Skin epidermis (tissue), 12 donors: Measurements from ENCODE around the gene DIS3L2.

Source experiments
- H3K27ac ChIP-seq, 21 experiments: fragments of 200-600 bp; sonication (generic) in 11 of 21; one replicate each; pipeline ENCODE4 v1.5.0; 2020; ENCODE audit warnings: mild to moderate bottlenecking in 3 of 21, inconsistent platforms in 2 of 21, moderate library complexity in 2 of 21
- H3K4me3 ChIP-seq, 7 experiments: fragments of 200-600 bp; sonication (generic) in 2 of 7; one replicate each; pipeline ENCODE4 v1.5.0; 2020; ENCODE audit warnings: inconsistent platforms in 2 of 7, mild to moderate bottlenecking in 2 of 7, moderate library complexity in 1 of 7

DIS3L2 gene

GRCh38 chr2:231947694-231948093 is 13.8 kb upstream of the DIS3L2 start:
- no peak overlapping the region for H3K27ac ChIP-seq
- H3K4me3 ChIP-seq, result no peak overlapping the region

- Histone ChIP-seq H3K27ac (no peak overlapping the region), H3K4me3 (no peak overlapping the region)
These were observed 10.0 kb upstream of the DIS3L2 start for GRCh38 chr2:231951452-231952035.

- Histone ChIP-seq H3K4me3 (no peak overlapping the region), H3K27ac (no peak overlapping the region)
These were observed 5.6 kb upstream of the DIS3L2 start for GRCh38 chr2:231955758-231956472.

- H3K27ac ChIP-seq, result no peak overlapping the region
- no peak overlapping the region for H3K4me3 ChIP-seq
These were observed 3.4 kb upstream of the DIS3L2 start for GRCh38 chr2:231957913-231958763.

GRCh38 chr2:231960810-231961348 is 634 bp upstream of the DIS3L2 start:
- Histone ChIP-seq H3K27ac (peak overlapping the region in 20 of 21 experiments; percentile 79 to 98 (median 90)), H3K4me3 (peak overlapping the region; percentile 70 to 97 (median 86))

DNA sequence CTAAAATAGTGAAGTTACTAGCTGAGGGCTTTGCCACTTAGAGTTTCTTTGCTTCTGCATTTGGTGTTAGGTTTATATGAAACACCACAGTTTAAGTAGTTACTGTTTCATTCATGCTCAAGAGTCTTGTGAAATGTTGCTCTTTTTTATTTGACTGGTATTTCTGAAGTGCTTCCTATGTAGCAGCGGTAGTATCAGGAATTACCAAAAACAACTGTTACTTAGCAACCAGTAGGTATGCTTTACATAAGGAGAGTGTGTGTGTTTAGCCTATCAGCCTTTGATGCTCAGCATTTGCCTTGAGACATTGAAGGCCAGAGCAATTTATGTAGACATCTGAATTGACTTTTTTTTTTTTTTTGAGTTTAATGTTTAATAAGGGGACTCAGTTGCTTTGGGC is 3.6 kb downstream of the DIS3L2 start:
- Histone ChIP-seq H3K27ac (no peak overlapping the region), H3K4me3 (no peak overlapping the region)

- Histone ChIP-seq H3K27ac (no peak overlapping the region), H3K4me3 (no peak overlapping the region)
These were observed 5.4 kb downstream of the DIS3L2 start for GRCh38 chr2:231966886-231967285.

GRCh38 chr2:231968820-231969219 is 7.3 kb downstream of the DIS3L2 start:
- no peak overlapping the region for H3K27ac ChIP-seq

GRCh38 chr2:231970461-231970860 is 8.9 kb downstream of the DIS3L2 start:
- Histone ChIP-seq H3K27ac (no peak overlapping the region), H3K4me3 (no peak overlapping the region)

More at GRCh38 chr2:231968820-231969219, 7.3 kb downstream of the DIS3L2 start:
- H3K4me3 ChIP-seq, result no peak overlapping the region

DNA sequence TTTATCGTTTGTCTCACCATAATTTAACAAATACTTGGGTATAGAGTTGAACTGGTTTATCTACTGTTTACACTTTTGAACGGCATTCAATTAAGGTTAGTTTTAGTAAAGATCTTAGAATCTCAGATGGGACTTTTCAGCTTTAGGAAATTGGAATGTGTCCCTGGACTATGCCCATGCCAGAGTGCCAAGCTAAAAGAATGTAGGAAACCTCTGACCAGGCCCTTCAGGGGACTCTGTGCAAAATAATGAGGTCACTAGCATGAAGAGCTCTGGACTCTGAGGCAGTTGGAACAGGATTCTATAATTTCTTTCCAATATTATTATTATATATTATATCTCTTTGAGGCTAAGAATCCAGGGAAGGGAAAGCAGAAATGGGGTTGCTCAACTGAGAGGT is 13.5 kb downstream of the DIS3L2 start:
- Histone ChIP-seq H3K27ac (no peak overlapping the region), H3K4me3 (no peak overlapping the region)

DNA sequence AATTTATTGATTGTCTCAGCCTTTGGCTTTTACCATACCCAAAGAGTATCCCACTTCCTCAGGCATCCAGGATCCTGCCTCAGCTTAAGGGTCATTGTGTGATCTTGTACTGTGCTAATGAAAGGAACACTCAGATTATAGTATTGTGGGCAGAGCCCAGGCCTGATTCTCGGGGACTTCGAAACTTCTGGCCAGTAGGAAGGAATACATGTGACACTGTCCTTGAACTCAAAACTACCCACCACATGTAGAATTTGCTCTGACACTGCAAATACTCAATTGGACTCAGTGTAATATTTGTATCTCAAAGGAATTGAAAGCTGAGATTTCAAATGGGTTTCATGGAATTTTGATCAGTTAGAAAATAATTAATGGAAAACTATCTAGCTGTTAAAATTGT is 15.9 kb downstream of the DIS3L2 start:
- no peak overlapping the region for H3K27ac ChIP-seq
- no peak overlapping the region for H3K4me3 ChIP-seq

DNA sequence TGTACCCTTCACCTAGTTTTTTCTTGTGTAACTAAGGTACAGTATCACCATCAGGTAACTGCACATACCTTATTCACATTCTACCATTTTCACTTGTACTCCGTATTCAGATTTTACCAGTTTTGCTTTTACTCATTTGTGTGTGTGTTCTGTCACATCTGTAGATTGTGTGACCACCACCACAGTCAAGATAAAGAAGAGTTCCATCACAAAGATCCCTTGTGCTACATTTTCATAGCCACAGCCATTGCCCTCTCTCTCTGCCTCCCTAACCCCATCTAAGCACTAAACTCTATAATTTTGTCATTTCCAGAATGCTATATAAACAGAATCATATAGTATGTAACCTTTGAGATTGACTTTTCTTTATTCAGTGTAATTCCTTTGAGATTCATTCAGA is 23.5 kb downstream of the DIS3L2 start:
- H3K27ac ChIP-seq, result no peak overlapping the region
- no peak overlapping the region for H3K4me3 ChIP-seq

DNA sequence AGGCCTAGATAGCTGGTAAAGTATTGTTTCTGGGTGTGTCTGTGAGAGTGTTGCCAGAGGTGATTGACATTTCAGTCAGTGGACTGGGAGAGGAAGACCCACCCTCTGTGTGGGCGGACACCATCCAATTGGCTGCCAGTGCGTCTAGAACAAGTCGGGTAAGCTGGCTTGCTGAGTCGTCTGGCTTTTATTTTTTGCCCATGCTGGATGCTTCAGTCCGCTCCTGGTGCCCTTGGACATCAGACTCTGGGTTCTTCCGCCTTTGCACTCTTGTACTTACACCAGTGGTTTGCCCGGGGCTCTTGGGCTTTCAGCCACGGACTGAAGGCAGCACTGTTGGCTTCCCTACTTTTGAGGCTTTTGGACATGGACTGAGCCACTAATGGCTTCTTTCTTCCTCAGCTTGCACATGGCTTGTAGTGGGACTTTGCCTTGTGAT is 24.3 kb downstream of the DIS3L2 start:
- Histone ChIP-seq H3K27ac (no peak overlapping the region), H3K4me3 (peak overlapping the region in 1 of 7 experiments; percentile 10)

DNA sequence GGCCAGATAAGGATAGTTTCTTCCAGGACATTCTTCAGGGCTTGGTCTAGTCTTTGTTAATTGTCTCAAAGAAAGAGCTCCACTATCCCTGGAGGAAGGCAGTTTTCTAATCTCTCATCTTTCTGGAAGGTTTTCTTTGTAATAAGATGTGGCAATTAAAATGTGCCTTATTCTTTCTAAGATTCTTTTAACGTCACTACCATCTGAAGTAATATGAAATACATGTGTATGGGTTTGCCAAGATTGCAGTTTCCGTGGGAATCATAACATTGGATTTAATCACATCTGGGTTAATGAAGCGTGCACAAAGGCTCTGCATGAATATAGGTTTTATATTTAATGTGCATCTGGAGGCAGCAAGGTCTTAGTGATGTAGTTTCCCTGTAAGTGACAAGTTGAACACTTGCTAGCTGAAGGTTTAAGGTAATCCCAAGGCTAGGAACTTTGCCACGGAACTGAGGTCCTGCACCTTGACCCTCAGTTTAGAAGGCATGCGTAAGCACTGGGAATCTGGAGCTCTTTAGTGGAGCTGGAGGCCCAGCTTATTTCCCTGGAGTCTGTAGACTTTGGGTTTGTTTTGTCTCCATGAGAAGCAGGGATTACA is 25.7 kb downstream of the DIS3L2 start:
- H3K27ac ChIP-seq, result no peak overlapping the region

DNA sequence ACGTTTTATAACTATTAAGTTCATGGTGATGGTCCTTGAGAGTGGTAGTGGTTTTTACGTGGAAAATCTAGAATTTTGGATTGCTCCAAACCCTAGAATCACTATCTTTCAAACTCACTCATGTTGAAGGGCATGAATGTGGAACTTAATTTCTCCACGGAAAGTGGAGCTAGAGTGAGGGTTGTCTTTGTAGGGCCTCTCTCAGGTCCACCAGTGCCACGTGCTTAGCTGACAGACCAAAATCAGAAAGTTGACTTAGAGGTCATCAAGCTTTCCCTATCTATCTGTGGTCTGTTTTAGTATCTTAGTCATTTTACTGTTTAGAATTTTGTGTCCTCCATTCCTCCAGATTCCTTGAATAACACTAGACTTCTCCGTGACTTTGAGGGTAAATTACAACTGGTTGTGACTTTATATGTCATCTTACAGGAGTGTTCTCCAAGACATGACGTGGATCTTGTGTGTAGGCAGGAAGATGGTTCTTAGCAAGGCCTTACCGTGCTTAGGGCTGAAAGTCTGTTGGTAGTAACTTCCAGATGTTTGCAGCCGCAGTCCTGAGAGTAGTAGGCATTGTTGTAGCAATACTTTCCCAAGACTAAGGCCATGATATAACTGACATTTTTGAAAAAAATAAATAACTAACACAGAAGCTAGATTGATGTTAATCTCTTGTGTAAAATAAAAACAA is 26.8 kb downstream of the DIS3L2 start:
- no peak overlapping the region for H3K4me3 ChIP-seq
- H3K27ac ChIP-seq, result no peak overlapping the region

More for the DNA sequence above, 25.7 kb downstream of the DIS3L2 start:
- H3K4me3 ChIP-seq, result no peak overlapping the region

GRCh38 chr2:231991664-231992063 is 30.2 kb downstream of the DIS3L2 start:
- H3K27ac ChIP-seq, result no peak overlapping the region
- no peak overlapping the region for H3K4me3 ChIP-seq

- H3K27ac ChIP-seq, result no peak overlapping the region
These were observed 31.4 kb downstream of the DIS3L2 start for GRCh38 chr2:231992888-231993287.

DNA sequence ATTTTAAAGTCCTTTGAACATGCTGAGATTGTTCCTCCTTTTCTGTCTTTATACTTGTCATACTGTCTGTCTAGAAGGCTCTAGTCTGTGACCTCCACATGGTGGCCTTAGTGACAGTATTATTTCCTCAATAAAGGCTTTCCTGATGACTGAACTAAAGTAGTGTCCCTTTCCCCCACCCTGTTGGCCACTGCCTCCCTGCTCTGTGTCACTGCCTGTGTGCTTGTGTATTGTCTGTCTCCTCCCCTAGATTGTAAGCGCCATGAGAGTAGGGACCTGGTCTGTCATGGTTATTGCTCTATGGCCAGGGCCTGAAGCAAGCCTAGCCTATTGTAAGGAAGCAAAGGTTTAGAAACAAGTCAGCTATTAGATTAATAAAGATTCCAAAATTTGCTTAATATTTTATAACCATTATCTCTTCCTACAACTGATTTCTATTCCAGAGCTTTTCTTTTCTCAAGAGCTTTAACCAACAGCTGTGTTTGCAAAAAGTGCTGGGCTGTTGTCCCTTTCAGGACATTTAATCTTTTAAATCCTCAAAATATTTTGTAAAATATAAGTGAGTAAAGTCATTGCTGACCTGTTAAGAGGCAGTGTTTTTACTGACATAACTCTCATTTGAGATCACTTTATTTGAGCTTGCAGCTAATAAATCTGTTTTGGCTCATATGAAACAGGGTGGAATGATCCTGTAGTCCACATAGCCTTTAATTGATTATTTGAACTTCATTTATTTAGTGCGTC is 35.5 kb downstream of the DIS3L2 start:
- H3K27ac ChIP-seq, result no peak overlapping the region

More at GRCh38 chr2:231992888-231993287, 31.4 kb downstream of the DIS3L2 start:
- no peak overlapping the region for H3K4me3 ChIP-seq

GRCh38 chr2:231998046-231998445 is 36.5 kb downstream of the DIS3L2 start:
- Histone ChIP-seq H3K4me3 (no peak overlapping the region), H3K27ac (no peak overlapping the region)

More for the DNA sequence above, 35.5 kb downstream of the DIS3L2 start:
- no peak overlapping the region for H3K4me3 ChIP-seq
